Measurements from ENCODE around the gene PRG3.

DNA sequence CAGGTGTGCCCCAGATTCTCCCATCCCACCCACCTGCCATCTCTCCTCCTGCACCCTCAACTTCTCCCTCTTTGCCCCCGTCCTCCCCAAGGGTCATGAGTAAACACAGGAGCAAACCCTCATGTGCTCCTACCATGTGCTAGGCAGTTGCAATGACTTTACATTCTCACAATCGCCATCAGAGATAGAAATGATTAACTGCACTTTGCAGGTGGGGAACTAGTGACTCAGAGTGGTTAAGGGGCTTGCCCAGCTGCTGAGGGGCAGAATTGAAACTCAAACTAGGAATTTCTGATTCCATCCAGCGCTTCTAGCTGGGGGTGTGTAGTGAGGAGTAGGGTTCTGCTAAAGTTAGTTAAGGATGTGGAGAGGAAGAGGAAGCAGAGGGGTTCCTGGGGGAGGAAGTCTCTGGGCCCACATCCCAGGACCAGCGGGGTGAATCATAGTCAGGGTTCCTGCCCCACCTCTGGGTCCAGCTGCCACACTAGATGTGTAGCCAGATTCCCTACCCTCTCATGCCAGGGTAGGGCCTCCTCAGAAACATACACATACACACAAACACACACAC lies 25.5 kb upstream of the PRG3 start:
- TF ChIP-seq, protein P1, sequence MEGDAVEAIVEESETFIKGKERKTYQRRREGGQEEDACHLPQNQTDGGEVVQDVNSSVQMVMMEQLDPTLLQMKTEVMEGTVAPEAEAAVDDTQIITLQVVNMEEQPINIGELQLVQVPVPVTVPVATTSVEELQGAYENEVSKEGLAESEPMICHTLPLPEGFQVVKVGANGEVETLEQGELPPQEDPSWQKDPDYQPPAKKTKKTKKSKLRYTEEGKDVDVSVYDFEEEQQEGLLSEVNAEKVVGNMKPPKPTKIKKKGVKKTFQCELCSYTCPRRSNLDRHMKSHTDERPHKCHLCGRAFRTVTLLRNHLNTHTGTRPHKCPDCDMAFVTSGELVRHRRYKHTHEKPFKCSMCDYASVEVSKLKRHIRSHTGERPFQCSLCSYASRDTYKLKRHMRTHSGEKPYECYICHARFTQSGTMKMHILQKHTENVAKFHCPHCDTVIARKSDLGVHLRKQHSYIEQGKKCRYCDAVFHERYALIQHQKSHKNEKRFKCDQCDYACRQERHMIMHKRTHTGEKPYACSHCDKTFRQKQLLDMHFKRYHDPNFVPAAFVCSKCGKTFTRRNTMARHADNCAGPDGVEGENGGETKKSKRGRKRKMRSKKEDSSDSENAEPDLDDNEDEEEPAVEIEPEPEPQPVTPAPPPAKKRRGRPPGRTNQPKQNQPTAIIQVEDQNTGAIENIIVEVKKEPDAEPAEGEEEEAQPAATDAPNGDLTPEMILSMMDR (conservative IDR thresholded peaks at IDR 0.05), result no peak
- TF ChIP-seq EZH2 (IDR thresholded peaks at IDR 0.05; ENCODE audit: low read depth), result no peak

Data from PC-9 (cell line).